Erythroblast (primary cell): ENCODE data around the gene CRY1.

ENCODE experiments used
- GATA1 ChIP-seq: IDR thresholded peaks from 2 replicates; pipeline ENCODE4 v1.6.1; 2011; ENCODE audit warnings: low read depth, mild to moderate bottlenecking, control low read depth, low read length, moderate library complexity
- POLR2A ChIP-seq: IDR thresholded peaks from 2 replicates; pipeline ENCODE4 v1.6.1; 2011; ENCODE audit warnings: mild to moderate bottlenecking, low read length

DNA sequence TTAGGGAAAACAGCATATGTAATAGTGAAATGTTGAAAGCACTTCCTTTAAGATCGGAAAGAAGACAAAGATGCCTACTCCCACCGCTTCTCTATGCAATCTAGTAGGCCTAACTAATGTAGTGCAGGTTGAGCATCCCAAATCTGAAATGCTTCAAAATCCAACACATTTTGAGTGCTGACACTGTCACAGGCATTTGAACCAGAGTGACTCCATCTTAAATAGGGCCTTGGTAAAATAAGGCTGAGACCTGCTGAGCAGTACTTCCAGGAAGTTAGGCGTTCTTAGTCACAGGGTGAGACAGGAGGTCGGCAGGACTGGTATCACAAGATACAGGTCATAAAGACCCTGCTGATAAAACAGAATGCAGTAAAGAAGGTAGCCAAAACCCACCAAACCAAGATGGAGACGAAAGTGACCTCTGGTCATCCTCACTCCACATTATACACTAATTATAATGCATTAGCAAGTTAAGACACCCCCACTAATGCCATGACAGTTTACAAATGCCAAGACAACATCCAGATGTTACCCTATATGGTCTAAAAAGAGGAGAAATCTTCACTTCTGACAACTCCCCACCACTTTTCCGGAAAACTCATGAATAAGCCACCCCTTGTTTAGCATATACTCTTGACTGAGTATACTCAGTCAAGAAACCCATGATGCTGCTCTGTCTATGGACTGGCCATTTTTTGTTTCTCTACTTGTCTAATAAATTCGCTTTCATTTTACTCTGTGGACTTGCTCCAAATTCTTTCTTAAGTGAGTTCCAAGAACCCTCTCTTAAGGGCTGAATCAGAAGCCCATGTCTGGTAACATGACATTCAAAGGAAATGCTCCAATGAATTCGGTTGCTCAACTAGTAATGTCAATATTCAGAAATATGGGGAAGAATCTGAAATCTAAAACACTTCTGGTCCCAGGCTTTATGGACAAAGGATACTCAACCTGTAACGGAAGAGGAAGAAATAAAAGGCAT lies 59.3 kb downstream of the CRY1 start:
- no peak for TF ChIP-seq POLR2A
- no peak for TF ChIP-seq GATA1
